ENCODE data around the gene AMOTL1.
"Not testable (repeated sequence)": the region's sequence is repeated elsewhere in the genome, so short reads cannot be mapped to it uniquely, and the experiment has no call there.

AMOTL1 gene

DNA sequence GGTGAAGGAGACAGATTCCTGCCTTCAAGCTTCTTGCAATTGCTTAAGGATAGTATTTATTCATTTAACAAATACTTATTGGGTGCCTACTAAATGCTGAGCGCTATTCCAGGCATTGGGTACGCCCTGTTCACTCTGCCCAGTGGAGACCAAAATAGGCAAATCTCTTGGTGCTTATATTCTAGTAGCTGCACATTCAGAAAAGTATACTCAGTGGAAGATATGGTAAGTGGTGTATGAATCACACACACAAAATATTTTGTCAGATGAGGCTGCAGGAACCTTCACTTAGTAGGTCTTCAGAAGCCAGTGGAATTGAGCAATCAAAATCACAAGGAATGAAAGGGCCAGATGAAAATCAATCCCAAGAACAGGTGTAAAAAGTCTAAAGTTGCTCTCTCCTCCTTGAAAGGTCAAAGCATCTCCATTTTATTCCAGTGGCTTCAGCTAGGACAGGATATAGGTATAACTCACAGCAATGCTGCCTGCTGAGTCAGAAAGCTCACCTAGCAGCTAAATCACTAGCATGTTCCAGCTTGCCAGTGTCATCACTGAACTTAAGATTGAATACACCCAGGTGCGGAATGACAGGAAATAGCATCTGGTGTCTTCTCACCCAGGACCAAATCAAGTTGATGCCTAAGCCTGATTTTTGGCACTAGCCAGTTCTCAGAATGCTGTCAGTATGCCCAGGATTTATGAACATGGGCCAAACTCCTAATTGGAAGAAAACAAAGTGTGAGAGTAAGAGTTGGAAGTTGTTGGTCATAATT lies 83.9 kb downstream of the AMOTL1 start:
- Histone ChIP-seq H3K4me3 (ENCODE audit: low read length) (no peak overlapping the region), H3K36me3 (ENCODE audit: control insufficient read depth, low read depth, low read length) (peaks cover 27% of the 10 kb centered on the region), H3K4me1 (ENCODE audit: control insufficient read depth, low read depth, low read length) (no peaks in the 10 kb centered on the region), H3K9ac (ENCODE audit: low read length) (no peak overlapping the region), H3K9me3 (ENCODE audit: control insufficient read depth, low read depth, low read length) (no peaks in the 10 kb centered on the region), H3K27me3 (ENCODE audit: control insufficient read depth, insufficient read depth, low read length) (no peaks in the 10 kb centered on the region), H3K27ac (ENCODE audit: low read length) (no peak overlapping the region)

DNA sequence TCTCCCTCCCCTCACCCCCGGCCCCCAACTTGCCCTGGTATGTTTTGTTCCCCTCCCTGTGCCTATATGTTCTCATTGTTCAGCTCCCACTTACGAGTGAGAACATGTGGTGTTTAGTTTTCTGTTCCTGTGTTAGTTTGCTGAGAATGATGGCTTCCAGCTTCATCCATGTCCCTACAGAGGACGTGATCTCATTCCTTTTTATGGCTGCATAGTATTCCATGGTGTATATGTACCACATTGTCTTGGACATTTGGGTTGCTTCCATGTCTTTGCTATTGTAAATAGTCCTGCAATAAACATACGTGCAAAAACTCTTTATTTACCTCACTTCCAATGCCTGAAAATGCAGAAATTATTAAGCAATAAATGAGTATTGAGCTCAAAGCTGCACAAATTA lies 85.1 kb downstream of the AMOTL1 start:
- not testable (repeated sequence) for H3K4me1 ChIP-seq (ENCODE audit: control insufficient read depth, low read depth, low read length); H3K4me3 ChIP-seq (ENCODE audit: low read length); H3K27ac ChIP-seq (ENCODE audit: low read length); H3K9ac ChIP-seq (ENCODE audit: low read length); H3K9me3 ChIP-seq (ENCODE audit: control insufficient read depth, low read depth, low read length); H3K27me3 ChIP-seq (ENCODE audit: control insufficient read depth, insufficient read depth, low read length)
- peaks cover 31% of the 10 kb centered on the region for H3K36me3 ChIP-seq (ENCODE audit: control insufficient read depth, low read depth, low read length)

DNA sequence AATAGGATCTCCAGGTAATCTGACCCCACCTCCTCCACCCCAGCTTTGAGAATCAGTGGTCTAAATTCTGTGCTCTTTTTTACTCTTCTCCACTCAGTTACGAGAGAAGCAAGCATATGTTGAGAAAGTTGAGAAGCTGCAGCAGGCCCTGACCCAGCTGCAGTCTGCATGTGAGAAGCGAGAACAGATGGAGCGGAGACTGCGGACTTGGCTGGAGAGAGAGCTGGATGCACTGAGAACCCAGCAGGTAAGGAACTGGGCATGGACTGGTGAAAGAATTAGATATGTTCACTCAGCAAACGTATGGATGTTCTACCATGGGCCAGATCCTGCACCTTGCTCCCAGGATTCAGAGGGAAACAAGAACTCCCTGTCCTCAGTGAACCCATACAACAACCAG lies 85.7 kb downstream of the AMOTL1 start:
- peaks cover 31% of the 10 kb centered on the region for H3K36me3 ChIP-seq (ENCODE audit: control insufficient read depth, low read depth, low read length)

DNA sequence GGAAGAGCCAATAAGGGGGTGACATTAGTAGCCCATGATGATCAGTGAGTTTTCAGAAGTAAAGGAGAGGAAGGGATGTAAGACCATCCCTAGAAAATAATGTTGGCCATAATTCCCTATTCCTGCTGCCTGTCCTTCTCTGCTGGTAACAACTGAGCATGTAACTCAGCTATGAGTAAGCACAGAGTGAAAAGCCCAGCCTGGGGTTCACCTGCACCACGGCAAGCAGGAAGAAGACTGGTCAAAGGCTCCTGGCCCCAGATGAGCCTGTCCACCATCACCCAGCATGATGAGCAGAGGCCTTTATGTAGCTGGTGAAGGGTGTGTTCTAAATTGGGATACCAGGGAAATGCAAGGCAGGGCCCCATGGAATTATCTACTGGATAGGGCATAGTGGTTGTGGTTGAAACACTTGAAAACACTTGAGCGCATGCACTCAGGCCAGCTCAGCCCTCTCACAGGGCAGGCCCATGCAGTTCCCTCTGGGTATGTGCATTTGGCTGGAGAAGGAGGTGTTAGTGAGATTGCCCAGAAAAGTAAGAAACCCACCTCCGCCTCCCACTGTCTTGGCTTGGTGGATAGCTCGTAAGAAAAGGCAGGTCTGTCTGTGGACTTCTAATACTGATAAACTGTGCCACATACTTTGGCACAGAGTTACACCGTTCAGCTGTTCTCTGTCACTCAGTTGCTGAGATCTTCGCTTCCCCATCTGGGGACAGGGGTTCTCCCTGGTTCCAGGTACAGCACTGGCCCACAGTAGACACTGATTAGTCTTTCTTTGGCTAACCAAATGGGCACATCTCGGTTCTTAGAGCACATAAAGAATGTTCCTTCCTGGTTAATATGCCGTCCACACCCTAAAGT lies 86.8 kb downstream of the AMOTL1 start:
- no peaks in the 10 kb centered on the region for H3K9me3 ChIP-seq (ENCODE audit: control insufficient read depth, low read depth, low read length)
- H3K27ac ChIP-seq (ENCODE audit: low read length): no peak overlapping the region
- H3K4me3 ChIP-seq (ENCODE audit: low read length): no peak overlapping the region
- H3K4me1 ChIP-seq (ENCODE audit: control insufficient read depth, low read depth, low read length): no peaks in the 10 kb centered on the region
- no peaks in the 10 kb centered on the region for H3K27me3 ChIP-seq (ENCODE audit: control insufficient read depth, insufficient read depth, low read length)
- H3K9ac ChIP-seq (ENCODE audit: low read length): no peak overlapping the region
- peaks cover 41% of the 10 kb centered on the region for H3K36me3 ChIP-seq (ENCODE audit: control insufficient read depth, low read depth, low read length)

More for the DNA sequence above, 85.7 kb downstream of the AMOTL1 start:
- no peaks in the 10 kb centered on the region for H3K9me3 ChIP-seq (ENCODE audit: control insufficient read depth, low read depth, low read length)
- H3K4me1 ChIP-seq (ENCODE audit: control insufficient read depth, low read depth, low read length): no peaks in the 10 kb centered on the region
- H3K27ac ChIP-seq (ENCODE audit: low read length): no peak overlapping the region
- H3K9ac ChIP-seq (ENCODE audit: low read length): no peak overlapping the region
- H3K4me3 ChIP-seq (ENCODE audit: low read length): no peak overlapping the region
- no peaks in the 10 kb centered on the region for H3K27me3 ChIP-seq (ENCODE audit: control insufficient read depth, insufficient read depth, low read length)

DNA sequence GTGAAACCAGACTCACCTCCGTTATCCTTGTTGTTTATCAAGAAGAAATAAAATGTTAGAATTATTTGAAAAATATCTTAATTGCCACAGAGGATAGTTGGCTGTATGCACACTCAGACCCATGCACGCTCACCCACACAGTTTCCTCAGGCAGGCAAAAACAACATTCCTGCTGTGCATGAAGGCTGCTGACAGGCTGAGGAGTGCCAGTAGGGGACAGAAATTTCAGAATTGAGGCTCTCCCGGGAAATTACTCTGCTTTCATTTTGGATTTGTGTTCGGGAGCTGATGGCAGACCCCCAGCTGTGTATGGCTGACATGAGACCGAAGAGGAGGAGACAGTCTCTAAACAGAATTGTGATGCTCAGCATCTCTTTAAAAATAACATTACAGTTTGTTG lies 87.5 kb downstream of the AMOTL1 start:
- Histone ChIP-seq H3K27me3 (ENCODE audit: control insufficient read depth, insufficient read depth, low read length) (no peaks in the 10 kb centered on the region), H3K9me3 (ENCODE audit: control insufficient read depth, low read depth, low read length) (no peaks in the 10 kb centered on the region), H3K36me3 (ENCODE audit: control insufficient read depth, low read depth, low read length) (peaks cover 43% of the 10 kb centered on the region), H3K4me3 (ENCODE audit: low read length) (no peak overlapping the region), H3K4me1 (ENCODE audit: control insufficient read depth, low read depth, low read length) (no peaks in the 10 kb centered on the region), H3K27ac (ENCODE audit: low read length) (no peak overlapping the region), H3K9ac (ENCODE audit: low read length) (no peak overlapping the region)

DNA sequence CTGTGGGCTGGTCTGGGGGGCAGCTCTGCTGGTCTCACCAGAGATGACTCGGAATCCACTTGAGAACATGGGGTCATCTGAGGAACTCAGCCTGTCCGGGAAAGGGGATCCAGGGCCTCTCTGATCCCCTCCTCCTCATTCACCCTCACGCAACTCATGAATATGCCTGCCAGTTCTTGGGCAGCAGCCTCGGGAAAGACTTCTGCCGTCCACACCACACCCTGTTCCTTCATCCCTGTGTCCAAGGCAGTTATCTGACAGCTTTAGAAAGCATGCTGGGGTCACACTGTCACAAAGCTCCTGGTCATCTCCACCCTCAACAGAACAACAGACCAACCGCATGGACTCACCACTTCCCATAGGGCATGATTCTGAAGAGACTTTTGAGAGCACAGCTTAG lies 88.3 kb downstream of the AMOTL1 start:
- Histone ChIP-seq H3K9me3 (ENCODE audit: control insufficient read depth, low read depth, low read length) (no peaks in the 10 kb centered on the region), H3K9ac (ENCODE audit: low read length) (no peak overlapping the region), H3K36me3 (ENCODE audit: control insufficient read depth, low read depth, low read length) (peaks cover 46% of the 10 kb centered on the region), H3K27ac (ENCODE audit: low read length) (no peak overlapping the region), H3K4me3 (ENCODE audit: low read length) (no peak overlapping the region), H3K4me1 (ENCODE audit: control insufficient read depth, low read depth, low read length) (no peaks in the 10 kb centered on the region), H3K27me3 (ENCODE audit: control insufficient read depth, insufficient read depth, low read length) (no peaks in the 10 kb centered on the region)

DNA sequence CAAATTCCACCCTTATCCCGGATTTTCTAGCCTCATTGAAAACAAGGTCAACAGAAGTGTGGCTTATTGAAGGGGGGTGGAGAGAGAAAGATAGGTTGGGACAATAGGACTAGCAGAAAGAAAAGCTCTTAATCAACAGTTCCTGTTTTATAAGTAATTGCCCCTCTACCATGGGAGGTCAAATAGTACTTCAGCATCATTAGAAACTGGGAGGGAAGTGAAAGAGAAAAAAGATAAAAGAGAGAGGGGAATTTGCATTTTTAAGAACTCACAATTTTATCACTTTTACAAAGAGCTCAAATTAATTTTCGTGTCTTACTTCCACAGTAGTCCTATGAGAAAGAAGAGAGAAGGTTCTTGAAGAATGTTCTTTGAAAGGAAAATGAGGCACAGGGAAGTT lies 89.2 kb downstream of the AMOTL1 start:
- Histone ChIP-seq H3K27me3 (ENCODE audit: control insufficient read depth, insufficient read depth, low read length) (no peaks in the 10 kb centered on the region), H3K9ac (ENCODE audit: low read length) (no peak overlapping the region), H3K36me3 (ENCODE audit: control insufficient read depth, low read depth, low read length) (peaks cover 50% of the 10 kb centered on the region), H3K4me3 (ENCODE audit: low read length) (no peak overlapping the region), H3K9me3 (ENCODE audit: control insufficient read depth, low read depth, low read length) (no peaks in the 10 kb centered on the region), H3K27ac (ENCODE audit: low read length) (no peak overlapping the region), H3K4me1 (ENCODE audit: control insufficient read depth, low read depth, low read length) (no peaks in the 10 kb centered on the region)

DNA sequence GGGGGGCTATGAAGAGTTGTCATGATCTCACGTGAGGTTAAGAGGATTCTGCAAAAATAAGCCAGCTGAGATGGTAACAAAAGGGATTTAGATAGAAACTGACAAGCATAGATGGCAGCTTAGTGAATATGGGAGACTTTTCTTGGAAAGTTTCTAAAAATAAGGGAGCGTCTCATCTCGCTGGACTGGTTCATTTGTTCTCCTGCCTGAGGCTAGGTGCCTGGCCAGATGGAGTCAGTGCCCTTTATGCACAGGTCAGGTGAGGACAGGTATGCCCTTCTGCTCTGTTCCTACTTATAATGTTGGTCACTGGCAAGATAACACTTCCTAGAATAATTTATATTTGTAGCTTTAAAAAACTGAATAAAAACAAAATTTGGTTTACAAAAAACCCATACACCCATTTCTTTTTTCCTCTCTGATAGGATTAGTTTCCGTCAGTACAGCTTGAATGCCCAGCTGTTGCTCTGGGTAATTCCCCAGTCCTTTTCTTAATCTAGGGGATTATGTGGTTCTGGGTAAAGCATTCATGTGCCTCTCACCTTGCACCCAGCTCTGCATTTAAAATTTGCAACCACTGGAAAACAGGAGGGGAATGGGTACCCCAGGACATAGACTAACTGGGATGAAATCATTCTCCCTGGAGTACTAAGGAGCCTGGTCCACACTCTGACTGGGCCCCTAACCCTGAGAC lies 90.0 kb downstream of the AMOTL1 start:
- H3K27me3 ChIP-seq (ENCODE audit: control insufficient read depth, insufficient read depth, low read length): no peaks in the 10 kb centered on the region
- H3K4me3 ChIP-seq (ENCODE audit: low read length): no peak overlapping the region
- no peaks in the 10 kb centered on the region for H3K4me1 ChIP-seq (ENCODE audit: control insufficient read depth, low read depth, low read length)
- H3K9me3 ChIP-seq (ENCODE audit: control insufficient read depth, low read depth, low read length): no peaks in the 10 kb centered on the region
- H3K36me3 ChIP-seq (ENCODE audit: control insufficient read depth, low read depth, low read length): peaks cover 50% of the 10 kb centered on the region
- H3K27ac ChIP-seq (ENCODE audit: low read length): no peak overlapping the region
- H3K9ac ChIP-seq (ENCODE audit: low read length): no peak overlapping the region

DNA sequence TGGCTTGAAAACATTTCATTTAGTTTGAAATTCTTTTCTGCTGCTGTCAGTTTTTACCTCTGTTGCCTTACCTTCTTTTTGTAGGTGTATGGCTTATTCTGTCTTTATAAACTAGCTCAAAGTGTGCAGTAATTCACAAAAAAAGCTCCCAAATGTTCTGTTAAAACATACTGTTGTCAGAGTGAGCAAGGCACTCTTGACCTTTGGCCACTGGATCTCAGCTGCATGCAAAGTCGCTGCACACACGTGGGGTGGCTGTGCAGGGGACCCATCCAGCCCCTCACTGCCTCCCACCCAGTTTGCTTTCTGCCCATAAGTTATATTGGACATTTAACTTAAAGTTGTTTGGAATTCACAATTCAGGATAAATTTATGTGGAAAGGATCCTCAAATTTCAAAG lies 92.2 kb downstream of the AMOTL1 start:
- Histone ChIP-seq H3K4me1 (ENCODE audit: control insufficient read depth, low read depth, low read length) (no peaks in the 10 kb centered on the region), H3K27ac (ENCODE audit: low read length) (no peak overlapping the region), H3K9me3 (ENCODE audit: control insufficient read depth, low read depth, low read length) (no peaks in the 10 kb centered on the region), H3K4me3 (ENCODE audit: low read length) (no peak overlapping the region), H3K27me3 (ENCODE audit: control insufficient read depth, insufficient read depth, low read length) (no peaks in the 10 kb centered on the region), H3K9ac (ENCODE audit: low read length) (no peak overlapping the region), H3K36me3 (ENCODE audit: control insufficient read depth, low read depth, low read length) (peaks cover 30% of the 10 kb centered on the region)

DNA sequence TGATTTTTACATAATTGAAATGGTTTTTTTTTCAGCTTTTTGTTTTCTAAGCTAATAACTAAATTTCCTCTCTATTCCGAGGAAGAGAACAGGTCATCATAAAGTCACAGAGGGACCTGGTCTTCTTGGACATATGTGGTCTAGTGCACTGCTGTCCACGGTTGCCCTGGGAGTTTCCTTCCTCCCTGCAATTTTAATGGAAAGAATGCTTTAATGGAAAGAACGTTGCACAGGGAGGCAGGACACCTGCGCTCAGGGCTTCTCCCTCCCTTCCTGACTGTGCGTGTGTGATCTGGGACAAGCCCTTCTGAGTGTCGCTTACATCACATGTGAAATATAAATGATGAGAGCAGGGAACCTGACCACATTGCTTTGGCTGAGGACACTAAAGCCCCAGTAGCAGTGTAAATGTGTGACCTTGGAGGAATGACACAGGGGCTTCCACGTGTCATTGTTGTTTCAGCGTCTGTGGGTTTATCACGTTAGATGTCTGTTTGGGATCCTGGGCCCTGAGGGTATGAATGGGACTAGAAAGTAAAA lies 93.2 kb downstream of the AMOTL1 start:
- Histone ChIP-seq H3K9me3 (ENCODE audit: control insufficient read depth, low read depth, low read length) (no peaks in the 10 kb centered on the region), H3K27ac (ENCODE audit: low read length) (no peak overlapping the region), H3K4me1 (ENCODE audit: control insufficient read depth, low read depth, low read length) (peaks cover 4% of the 10 kb centered on the region), H3K9ac (ENCODE audit: low read length) (no peak overlapping the region), H3K4me3 (ENCODE audit: low read length) (no peak overlapping the region), H3K36me3 (ENCODE audit: control insufficient read depth, low read depth, low read length) (peaks cover 37% of the 10 kb centered on the region), H3K27me3 (ENCODE audit: control insufficient read depth, insufficient read depth, low read length) (no peaks in the 10 kb centered on the region)
